ENCODE data around the gene CARD8. TPM values are rescaled to one million over a fixed set of nuclear protein-coding genes. Genes with fewer than 3 reads are reported as not detected.
A peak's percentile ranks its signal among the peaks of the same experiment; 100 is the strongest.
"Not testable (repeated sequence)": the region's sequence is repeated elsewhere in the genome, so short reads cannot be mapped to it uniquely, and the experiment has no call there.

The CARD8 gene
- total and polyA plus RNA-seq, 2 experiments from 2014 or later = 16.6 to 17.1 TPM

DNA sequence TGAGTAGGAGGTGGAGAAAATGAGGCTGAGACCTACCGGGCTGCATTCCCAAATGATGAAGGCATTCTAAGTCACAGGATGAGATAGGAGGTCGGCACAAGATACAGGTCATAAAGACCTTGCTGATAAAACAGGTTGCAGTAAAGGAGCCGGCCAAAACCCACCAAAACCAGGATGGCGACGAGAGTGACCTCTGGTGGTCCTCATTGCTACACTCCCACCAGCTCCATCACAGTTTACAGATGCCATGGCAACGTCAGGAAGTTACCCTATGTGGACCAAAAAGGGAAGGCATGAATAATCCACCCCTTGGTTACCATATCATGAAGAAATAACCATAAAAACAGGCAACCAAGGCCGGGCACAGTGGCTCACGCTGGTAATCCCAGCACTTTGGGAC lies 9.6 kb upstream of the CARD8 start:
- Mint-ChIP-seq H3K4me1 (peaks cover 13% of the 10 kb centered on the region), H3K27me3 (ENCODE audit: insufficient read depth, low read depth, poor library complexity) (peaks cover 20% of the 10 kb centered on the region)
- not testable (repeated sequence) for H3K9me2 ChIP-seq (ENCODE audit: insufficient read depth); H3K27me3 ChIP-seq (ENCODE audit: insufficient read depth); H3F3A ChIP-seq (replicated peaks; ENCODE audit: low read depth); H3K9me3 Mint-ChIP-seq; H3K36me3 ChIP-seq (ENCODE audit: insufficient read depth); H3K27ac ChIP-seq (ENCODE audit: low read depth); H3K27ac Mint-ChIP-seq; H3K36me3 Mint-ChIP-seq (ENCODE audit: low read depth); ATAC-seq; H4K20me1 ChIP-seq (replicated peaks; ENCODE audit: insufficient read depth); H3K79me2 ChIP-seq (replicated peaks; ENCODE audit: insufficient read depth); H3K4me3 ChIP-seq; H3K4me3 Mint-ChIP-seq; H2AFZ ChIP-seq; H3K4me2 ChIP-seq
- TF ChIP-seq, protein P1, sequence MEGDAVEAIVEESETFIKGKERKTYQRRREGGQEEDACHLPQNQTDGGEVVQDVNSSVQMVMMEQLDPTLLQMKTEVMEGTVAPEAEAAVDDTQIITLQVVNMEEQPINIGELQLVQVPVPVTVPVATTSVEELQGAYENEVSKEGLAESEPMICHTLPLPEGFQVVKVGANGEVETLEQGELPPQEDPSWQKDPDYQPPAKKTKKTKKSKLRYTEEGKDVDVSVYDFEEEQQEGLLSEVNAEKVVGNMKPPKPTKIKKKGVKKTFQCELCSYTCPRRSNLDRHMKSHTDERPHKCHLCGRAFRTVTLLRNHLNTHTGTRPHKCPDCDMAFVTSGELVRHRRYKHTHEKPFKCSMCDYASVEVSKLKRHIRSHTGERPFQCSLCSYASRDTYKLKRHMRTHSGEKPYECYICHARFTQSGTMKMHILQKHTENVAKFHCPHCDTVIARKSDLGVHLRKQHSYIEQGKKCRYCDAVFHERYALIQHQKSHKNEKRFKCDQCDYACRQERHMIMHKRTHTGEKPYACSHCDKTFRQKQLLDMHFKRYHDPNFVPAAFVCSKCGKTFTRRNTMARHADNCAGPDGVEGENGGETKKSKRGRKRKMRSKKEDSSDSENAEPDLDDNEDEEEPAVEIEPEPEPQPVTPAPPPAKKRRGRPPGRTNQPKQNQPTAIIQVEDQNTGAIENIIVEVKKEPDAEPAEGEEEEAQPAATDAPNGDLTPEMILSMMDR (conservative IDR thresholded peaks at IDR 0.05; ENCODE audit: low read depth in 2 of 2) = peak; percentile 54 to 67
- peak; percentile 77 for DNase-seq (ENCODE audit: low spot score)
- peaks cover 16% of the 10 kb centered on the region; the same call in 1 of the 2 replicates for H3K4me1 ChIP-seq (ENCODE audit: insufficient read depth)

DNA sequence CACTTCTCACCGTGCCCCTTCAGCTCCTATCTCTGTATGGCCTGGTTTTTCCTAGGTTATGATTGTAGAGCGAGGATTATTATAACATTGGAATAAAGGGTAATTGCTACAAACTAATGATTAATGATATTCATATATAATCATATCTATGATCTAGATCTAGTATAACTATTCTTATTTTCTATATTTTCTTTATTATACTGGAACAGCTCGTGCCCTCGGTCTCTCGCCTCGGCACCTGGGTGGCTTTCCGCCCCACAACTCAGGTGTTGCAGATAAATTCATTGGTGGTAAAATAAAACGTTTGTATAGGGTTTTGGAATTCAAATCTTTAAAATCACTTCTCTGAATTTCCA lies 4.6 kb upstream of the CARD8 start:
- H3K27ac Mint-ChIP-seq; H3K4me1 Mint-ChIP-seq; H3K9me3 Mint-ChIP-seq; H3K4me3 ChIP-seq; H3K9me2 ChIP-seq (ENCODE audit: insufficient read depth); H3K36me3 Mint-ChIP-seq (ENCODE audit: low read depth); DNase-seq (ENCODE audit: low spot score); H3K4me3 Mint-ChIP-seq; H3K27ac ChIP-seq (ENCODE audit: low read depth); ATAC-seq; H4K20me1 ChIP-seq (replicated peaks; ENCODE audit: insufficient read depth); H3K27me3 Mint-ChIP-seq (ENCODE audit: insufficient read depth, low read depth, poor library complexity); H3K4me2 ChIP-seq; H2AFZ ChIP-seq; H3K27me3 ChIP-seq (ENCODE audit: insufficient read depth); H3F3A ChIP-seq (replicated peaks; ENCODE audit: low read depth); H3K36me3 ChIP-seq (ENCODE audit: insufficient read depth); H3K79me2 ChIP-seq (replicated peaks; ENCODE audit: insufficient read depth); H3K4me1 ChIP-seq (ENCODE audit: insufficient read depth): not testable (repeated sequence)

DNA sequence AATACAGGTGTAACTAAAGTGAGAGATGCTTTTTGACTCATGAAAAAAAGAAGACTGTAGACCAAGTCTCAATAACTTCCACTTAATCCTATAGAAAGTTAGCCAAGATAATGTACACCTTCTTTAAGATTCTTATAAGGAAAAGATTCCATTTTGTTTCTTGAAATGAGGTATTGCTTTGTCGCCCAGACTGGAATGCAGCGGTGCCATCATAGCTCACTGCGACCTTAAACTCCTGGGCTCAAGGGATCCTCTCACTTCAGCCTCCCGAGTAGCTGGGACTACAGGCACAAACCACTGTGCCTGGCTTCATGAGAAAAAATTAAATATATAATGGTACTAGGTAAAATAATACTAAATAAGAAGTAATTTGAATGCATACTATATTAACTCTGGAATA lies 3.3 kb upstream of the CARD8 start:
- not testable (repeated sequence) for H3K4me1 Mint-ChIP-seq; H3K9me3 Mint-ChIP-seq; H3K36me3 ChIP-seq (ENCODE audit: insufficient read depth); H3K79me2 ChIP-seq (replicated peaks; ENCODE audit: insufficient read depth); H4K20me1 ChIP-seq (replicated peaks; ENCODE audit: insufficient read depth); H3K4me2 ChIP-seq; H2AFZ ChIP-seq; H3K4me3 ChIP-seq; H3K4me3 Mint-ChIP-seq; H3K27ac ChIP-seq (ENCODE audit: low read depth); DNase-seq (ENCODE audit: low spot score); H3K9me2 ChIP-seq (ENCODE audit: insufficient read depth); H3K27me3 ChIP-seq (ENCODE audit: insufficient read depth); H3F3A ChIP-seq (replicated peaks; ENCODE audit: low read depth); H3K27ac Mint-ChIP-seq; H3K36me3 Mint-ChIP-seq (ENCODE audit: low read depth); ATAC-seq; H3K27me3 Mint-ChIP-seq (ENCODE audit: insufficient read depth, low read depth, poor library complexity)
- H3K4me1 ChIP-seq (ENCODE audit: insufficient read depth) = peaks cover 11% of the 10 kb centered on the region

DNA sequence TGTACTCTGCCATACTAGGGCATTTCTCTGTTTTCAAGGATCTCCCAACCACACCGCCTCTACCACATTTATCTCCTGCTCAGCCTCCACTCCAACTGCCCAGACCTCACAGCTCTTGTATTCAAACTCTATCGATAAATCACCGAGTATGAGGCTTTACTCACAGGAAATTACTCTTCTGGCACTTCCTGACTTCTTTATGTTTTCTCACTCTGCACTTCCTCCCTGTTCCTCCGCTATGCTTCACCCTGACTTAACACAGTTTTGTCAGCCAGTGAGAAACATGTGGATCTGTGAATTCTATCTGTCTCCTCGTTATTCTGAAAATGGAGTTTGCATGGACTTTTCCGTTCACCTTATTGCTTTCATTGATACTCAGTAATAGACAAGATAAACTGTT lies 2.6 kb upstream of the CARD8 start:
- ATAC-seq (no peak), DNase-seq (ENCODE audit: low spot score) (no peak)
- Mint-ChIP-seq H3K4me1 (peaks cover 5% of the 10 kb centered on the region; the same call in 1 of the 3 replicates), H3K4me3 (no peak overlapping the region), H3K27me3 (ENCODE audit: insufficient read depth, low read depth, poor library complexity) (peaks cover 5% of the 10 kb centered on the region), H3K27ac (no peak overlapping the region), H3K9me3 (peaks cover 4% of the 10 kb centered on the region; the same call in 2 of the 3 replicates), H3K36me3 (ENCODE audit: low read depth) (peaks cover 14% of the 10 kb centered on the region; the same call in 2 of the 3 replicates)
- H4K20me1 ChIP-seq (replicated peaks; ENCODE audit: insufficient read depth) = no peaks in the 10 kb centered on the region
- peaks cover 11% of the 10 kb centered on the region for H3K79me2 ChIP-seq (replicated peaks; ENCODE audit: insufficient read depth)
- no peaks in the 10 kb centered on the region for H3F3A ChIP-seq (replicated peaks; ENCODE audit: low read depth)
- no peaks in the 10 kb centered on the region for H3K27me3 ChIP-seq (ENCODE audit: insufficient read depth)
- H3K9me2 ChIP-seq (ENCODE audit: insufficient read depth) = no peaks in the 10 kb centered on the region
- no peak overlapping the region for H3K4me2 ChIP-seq
- no peaks in the 10 kb centered on the region for H3K36me3 ChIP-seq (ENCODE audit: insufficient read depth)
- no peak overlapping the region for H3K4me3 ChIP-seq
- H3K4me1 ChIP-seq (ENCODE audit: insufficient read depth) = peaks cover 11% of the 10 kb centered on the region
- no peak overlapping the region for H2AFZ ChIP-seq
- H3K27ac ChIP-seq (ENCODE audit: low read depth) = no peak overlapping the region
- no peak for TF ChIP-seq ZNF331 (CRISPR knock-in tag; IDR thresholded peaks at IDR 0.05; ENCODE audit: low read depth)
- TF ChIP-seq, protein P2, sequence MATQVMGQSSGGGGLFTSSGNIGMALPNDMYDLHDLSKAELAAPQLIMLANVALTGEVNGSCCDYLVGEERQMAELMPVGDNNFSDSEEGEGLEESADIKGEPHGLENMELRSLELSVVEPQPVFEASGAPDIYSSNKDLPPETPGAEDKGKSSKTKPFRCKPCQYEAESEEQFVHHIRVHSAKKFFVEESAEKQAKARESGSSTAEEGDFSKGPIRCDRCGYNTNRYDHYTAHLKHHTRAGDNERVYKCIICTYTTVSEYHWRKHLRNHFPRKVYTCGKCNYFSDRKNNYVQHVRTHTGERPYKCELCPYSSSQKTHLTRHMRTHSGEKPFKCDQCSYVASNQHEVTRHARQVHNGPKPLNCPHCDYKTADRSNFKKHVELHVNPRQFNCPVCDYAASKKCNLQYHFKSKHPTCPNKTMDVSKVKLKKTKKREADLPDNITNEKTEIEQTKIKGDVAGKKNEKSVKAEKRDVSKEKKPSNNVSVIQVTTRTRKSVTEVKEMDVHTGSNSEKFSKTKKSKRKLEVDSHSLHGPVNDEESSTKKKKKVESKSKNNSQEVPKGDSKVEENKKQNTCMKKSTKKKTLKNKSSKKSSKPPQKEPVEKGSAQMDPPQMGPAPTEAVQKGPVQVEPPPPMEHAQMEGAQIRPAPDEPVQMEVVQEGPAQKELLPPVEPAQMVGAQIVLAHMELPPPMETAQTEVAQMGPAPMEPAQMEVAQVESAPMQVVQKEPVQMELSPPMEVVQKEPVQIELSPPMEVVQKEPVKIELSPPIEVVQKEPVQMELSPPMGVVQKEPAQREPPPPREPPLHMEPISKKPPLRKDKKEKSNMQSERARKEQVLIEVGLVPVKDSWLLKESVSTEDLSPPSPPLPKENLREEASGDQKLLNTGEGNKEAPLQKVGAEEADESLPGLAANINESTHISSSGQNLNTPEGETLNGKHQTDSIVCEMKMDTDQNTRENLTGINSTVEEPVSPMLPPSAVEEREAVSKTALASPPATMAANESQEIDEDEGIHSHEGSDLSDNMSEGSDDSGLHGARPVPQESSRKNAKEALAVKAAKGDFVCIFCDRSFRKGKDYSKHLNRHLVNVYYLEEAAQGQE (IDR thresholded peaks at IDR 0.05; ENCODE audit: unreplicated experiment) = no peak
- TF ChIP-seq, protein P3, sequence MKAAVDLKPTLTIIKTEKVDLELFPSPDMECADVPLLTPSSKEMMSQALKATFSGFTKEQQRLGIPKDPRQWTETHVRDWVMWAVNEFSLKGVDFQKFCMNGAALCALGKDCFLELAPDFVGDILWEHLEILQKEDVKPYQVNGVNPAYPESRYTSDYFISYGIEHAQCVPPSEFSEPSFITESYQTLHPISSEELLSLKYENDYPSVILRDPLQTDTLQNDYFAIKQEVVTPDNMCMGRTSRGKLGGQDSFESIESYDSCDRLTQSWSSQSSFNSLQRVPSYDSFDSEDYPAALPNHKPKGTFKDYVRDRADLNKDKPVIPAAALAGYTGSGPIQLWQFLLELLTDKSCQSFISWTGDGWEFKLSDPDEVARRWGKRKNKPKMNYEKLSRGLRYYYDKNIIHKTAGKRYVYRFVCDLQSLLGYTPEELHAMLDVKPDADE (IDR thresholded peaks at IDR 0.05) = no peak
- TF ChIP-seq, protein P1 (conservative IDR thresholded peaks at IDR 0.05; ENCODE audit: low read depth in 2 of 2) = no peak
- TF ChIP-seq EZH2 (IDR thresholded peaks at IDR 0.05; ENCODE audit: low read depth, unreplicated experiment) = no peak
- TF ChIP-seq JUNB (IDR thresholded peaks at IDR 0.05; ENCODE audit: unreplicated experiment) = no peak

All from GM23338 (cell line).